DOHH2 (cell line): ENCODE data around the gene EPGN.

Experiments
- CTCF ChIP-seq: fragments of 200-600 bp; sonication (generic); IDR thresholded peaks from one replicate; pipeline ENCODE4 v1.5.1; 2014; ENCODE audit warnings: antibody characterized with exemption, mild to moderate bottlenecking, low read depth, low read length; ENCODE audit not compliant: poor library complexity, severe bottlenecking
- EZH2phosphoT487 ChIP-seq: fragments of 200-600 bp; sonication (generic); IDR thresholded peaks from 2 replicates; pipeline ENCODE4 v1.6.1; 2017; ENCODE audit warnings: borderline replicate concordance, mild to moderate bottlenecking, antibody characterized with exemption, low read length, moderate library complexity, mixed read lengths

GRCh38 chr4:74320559-74321118 lies 12.4 kb downstream of the EPGN start:
- TF ChIP-seq EZH2phosphoT487 (no peak), CTCF (peak; percentile 59)
